GM21825 (cell line): ENCODE results near the gene SYDE2.
"Not testable (repeated sequence)": the region's sequence is repeated elsewhere in the genome, so short reads cannot be mapped to it uniquely, and the experiment has no call there.

ENCODE experiments used
- ATAC-seq: cut with Tn5 transposase; IDR thresholded peaks from one replicate; pipeline ENCODE4 v1.9.1; 2021; ENCODE audit warnings: mild to moderate bottlenecking, moderate library complexity; ENCODE audit not compliant: unreplicated experiment

SYDE2 gene

DNA sequence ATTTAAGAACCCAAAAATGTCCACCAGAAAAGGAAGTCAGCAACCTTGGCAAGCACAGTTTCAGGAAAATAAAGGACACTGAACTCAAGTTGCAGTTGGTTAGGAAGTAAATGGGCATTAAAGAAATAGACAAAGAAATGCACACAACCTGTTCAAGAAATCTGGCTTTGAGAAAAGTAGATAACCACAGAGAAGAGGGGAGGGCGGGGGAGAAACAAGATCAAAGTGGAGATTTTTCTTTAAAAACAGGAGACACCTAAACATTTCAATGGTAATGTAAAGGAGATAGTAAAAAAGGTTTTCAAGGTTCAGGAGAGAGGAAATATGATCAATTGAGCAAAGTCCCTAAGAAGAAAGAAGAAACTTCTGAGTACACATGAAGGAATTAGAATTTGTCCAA lies 29.1 kb downstream of the SYDE2 start:
- no peak for ATAC-seq

DNA sequence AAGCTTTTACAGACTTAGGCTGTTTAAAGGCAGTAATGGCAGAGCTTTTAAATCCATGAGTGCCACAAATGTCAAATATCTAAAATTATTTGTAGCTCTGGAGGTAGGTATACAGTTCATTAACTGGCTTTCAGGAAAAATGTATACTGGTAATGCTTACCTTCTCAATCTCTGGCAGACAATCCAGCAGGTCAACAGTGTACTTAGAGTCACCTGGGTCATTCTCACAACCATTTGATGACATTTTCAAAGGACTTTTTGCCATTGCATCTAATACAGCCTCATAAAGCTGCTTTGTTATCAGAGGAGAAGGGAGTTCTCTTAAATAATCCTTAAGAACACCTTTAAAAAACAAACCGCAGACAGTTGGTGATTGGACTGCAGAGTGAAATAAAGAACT lies 31.9 kb downstream of the SYDE2 start:
- no peak for ATAC-seq

DNA sequence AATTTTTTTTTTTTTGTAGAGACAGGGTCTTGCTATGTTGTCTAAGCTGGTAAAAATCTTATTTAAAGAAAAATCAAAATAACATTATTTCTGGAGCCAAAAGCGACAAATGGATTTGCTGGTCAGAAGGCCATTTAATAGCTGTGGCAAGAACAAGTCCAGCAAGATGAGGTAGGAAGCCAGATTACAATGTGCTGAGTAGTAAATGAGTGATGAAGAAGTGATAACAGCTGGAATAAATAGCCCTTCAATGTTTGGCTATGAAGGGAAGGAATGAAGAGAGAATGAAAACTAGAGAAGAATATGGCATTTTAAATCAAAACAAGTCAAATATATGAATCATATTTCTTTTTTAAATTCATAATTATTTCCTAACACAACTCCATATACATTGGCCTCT lies 34.5 kb downstream of the SYDE2 start:
- no peak for ATAC-seq

DNA sequence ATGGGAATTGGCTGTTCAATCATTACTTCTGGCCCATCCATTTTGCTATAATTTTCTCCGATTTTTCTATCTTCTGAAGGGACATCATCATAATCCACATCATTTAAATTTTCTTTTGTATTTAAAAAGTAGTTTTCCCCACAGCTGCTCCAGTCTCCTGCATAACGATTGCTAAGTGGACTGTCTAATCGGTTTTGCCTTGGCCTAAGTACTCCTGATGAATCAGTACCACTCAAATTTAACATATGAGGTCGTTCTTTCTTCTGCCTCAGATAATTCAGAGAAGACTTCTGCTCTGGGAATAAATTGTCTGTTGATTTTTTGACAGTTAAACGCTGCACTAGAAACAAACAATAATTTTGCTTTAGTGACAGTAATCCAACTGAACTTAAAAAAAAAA lies 41.9 kb downstream of the SYDE2 start:
- ATAC-seq, result no peak

DNA sequence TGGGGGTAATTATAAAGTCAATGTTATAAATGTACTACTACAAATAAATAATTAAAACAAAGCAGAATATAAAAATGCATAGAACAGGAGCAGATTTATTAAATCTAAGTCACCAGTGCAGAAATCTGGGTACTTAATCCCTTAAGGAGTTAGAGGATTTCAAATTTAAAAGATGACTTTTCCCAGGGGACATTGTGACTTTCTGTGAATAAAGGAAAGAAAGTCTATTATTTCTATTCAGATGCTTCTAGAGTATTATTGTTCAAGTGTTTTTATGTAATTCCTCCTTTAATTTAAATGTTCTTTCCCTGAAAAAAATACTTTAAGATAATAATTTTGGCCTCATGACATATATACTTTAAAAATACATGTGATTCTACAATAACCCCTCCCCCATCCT lies 43.4 kb downstream of the SYDE2 start:
- no peak for ATAC-seq

DNA sequence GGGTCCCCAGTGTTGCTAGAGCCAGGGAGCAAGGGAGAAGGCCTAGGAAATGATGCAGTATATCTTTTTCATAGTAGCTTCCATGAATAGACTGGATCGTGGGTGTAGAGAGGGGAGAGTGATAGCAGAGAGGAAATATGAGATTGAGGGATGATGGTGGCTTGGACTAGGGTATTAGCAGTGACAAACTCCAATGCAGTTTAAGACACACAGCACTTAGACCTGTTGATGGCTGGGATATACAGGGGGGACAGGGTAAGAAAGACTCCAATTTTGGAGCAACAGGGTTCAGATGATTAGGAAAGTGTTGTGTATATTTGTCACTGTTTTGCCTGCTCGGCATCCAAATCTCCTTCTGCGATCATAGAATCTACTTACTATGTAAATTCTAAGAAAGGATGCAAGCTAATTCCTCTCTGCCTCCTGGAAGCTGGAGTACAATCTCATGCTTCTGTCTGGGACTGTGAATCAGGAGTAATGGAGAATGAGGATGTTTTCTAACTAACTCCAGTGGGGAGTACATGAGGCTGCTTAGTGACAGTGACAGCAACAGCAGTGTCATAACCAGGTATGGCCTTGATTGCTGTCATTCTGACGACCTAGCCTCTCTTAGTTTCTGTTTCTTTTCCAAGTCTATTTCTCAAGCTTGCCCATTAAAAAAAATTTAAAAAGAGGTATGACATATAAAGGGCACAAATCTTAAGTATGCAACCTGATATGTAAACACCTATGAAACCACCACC lies 47.5 kb downstream of the SYDE2 start:
- no peak for ATAC-seq

DNA sequence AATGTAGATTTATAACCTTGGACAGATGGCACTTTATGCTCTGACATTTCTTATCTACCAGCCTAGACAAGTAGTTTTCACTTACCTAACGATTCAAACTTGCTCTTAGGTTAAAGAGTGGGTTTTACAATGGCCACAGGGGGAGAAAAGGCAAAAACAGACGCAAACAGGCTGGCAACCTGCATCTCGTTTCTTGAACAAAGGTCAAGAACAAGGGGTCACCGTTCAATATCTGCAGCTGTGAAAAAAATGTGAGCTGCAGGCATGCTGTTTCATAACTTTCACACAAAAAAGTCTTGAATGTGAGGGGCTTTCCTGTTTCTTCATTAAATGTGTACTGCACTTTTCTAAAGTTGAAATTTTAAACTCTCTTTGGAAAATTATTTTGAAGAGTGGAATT lies 49.4 kb downstream of the SYDE2 start:
- ATAC-seq, result no peak

DNA sequence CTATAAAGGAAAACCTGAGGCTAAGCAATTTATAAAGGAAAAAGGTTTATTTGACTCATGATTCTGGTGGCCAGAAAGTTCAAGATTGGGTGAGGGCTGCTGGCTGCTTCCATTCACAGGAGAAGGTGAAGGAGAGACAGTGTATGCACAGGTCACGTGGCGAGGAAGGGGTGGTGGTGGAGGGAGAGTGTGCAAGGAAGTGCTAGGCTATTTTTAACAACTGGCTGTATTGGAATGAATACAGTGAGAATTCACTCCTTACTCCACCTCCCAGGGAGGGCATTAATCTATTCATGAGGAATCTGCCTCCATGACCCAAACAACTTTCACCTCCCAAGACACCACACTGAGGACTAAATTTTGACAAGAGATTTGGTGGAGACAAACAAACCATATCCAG lies 51.0 kb downstream of the SYDE2 start:
- ATAC-seq, result no peak

DNA sequence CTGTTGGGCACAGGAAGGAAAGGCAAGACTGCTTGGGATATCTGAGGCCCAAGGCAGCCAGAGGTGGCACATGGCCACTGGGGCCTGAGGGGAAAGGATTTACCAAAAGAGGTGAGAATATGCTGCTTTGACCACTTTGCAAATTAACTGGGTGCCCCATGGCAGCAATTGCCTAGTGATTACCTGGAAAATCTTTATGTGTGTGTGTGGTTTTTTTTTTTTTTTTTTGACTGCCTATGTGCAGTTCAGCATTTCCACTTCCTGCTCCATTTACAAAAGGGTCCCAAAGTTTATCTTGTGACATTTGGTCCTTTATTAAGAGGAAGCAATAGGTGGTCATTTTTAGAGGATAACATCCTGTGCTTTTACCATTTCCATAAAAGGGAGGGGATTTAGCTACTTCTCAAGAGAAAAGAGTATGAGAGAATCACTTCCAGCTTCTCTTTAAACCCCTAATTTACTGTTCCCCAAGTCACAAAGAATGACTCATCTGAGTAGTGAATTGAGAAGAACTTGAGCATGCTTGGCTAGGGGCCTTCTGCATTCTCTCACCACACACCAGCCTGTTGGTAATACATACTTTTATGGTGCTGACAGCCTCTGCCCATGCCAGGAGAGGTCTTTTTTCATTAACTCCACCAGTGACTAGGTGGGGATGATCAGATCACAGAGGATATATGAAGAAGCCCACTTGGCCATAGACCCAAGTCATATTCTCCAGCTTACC lies 52.1 kb downstream of the SYDE2 start:
- peak; percentile 93 for ATAC-seq

DNA sequence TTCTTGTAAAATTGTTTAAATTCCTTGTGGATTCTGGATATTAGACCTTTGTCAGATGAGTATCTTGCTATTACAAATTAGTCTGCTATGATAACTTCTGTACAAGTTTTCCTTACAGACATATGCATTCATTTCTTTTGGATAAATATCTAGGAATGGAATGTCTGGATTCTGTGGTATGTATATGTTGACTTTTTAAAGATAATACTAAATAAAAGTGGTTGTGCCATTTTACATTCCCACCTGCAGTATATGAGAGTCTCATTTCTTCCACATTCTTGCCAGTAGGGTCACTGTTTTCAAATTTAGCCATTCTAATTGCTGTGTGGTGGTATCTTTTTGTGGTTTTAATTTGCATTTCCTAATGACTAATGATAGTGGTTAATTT lies 53.9 kb downstream of the SYDE2 start:
- no peak for ATAC-seq

DNA sequence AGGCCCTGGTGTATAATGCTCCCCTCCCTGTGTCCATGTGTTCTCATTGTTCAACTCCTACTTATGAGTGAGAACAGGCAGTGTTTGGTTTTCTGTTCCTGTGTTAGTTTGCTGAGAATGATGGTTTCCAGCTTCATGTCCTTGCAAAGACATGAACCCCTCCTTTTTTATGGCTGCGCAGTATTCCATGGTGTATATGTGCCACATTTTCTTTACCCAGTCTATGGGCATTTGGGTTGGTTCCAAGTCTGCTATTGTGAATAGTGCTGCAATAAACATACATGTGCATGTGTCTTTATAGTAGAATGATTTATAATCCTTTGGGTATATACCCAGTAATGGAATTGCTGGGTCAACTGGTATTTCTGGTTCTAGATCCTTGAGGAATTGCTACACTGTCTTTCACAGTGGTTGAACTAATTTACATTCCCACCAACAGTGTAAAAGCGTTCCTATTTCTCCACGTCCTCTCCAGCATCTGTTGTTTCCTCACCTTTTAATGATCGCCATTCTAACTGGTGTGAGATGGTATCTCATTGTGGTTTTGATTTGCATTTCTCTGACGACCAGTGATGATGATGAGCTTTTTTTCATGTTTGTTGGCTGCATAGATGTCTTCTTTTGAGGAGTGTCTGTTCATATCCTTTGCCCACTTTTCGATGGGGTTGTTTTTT lies 54.4 kb downstream of the SYDE2 start:
- ATAC-seq, result not testable (repeated sequence)

DNA sequence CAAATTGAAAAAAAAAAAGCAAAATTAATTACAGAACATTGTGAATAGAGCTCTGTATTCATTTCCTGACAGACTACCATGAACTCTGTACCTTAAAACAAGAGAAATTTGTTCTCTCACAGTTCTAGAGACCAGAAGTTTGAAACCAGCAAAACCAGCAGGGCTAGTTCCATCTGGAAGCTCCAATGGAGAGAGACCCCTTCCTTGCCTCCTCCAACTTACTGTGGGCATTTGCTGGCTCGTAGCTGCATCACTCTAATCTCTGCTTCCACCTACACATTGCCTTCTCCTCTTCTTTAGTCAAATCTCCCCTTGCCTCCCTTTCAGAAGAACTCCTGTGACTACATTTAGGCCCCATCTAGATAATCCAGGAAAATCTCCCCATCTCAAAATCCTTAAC lies 56.5 kb downstream of the SYDE2 start:
- ATAC-seq, result no peak

DNA sequence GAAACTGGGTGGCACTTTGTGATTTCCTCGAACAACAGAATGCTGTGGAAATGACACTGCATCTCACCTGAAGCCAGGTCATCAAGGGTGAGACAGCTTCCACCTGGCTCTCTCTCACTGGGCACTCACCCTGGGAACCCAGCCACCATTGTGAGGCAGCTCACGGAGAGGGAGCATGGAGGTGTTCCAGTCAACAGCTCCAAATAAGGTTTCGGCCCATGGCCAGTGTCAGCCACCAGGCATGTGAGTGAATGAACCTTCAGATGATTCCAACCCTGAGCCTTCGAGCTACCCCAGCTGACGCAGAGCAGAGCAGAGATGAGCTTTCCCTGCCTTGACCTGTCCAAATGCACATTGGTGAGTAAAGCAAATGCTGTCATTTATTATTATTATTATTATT lies 58.1 kb downstream of the SYDE2 start:
- no peak for ATAC-seq

DNA sequence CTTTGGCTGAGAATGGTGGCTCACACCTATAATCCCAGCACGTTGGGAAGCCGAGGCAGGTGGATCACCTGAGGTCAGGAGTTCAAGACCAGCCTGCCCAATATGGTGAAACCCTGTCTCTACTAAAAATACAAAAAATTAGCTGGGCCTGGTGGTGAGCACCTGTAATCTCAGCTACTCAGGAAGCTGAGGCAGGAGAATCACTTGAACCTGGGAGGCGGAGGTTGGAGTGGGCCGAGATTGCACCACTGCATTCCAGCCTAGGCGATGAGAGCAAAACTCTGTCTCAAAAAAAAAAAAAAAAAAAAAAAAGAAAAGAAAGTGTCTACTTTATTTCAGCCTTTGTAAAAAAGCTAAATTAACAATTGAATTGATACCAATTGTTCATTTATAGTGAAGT lies 62.4 kb downstream of the SYDE2 start:
- not testable (repeated sequence) for ATAC-seq

DNA sequence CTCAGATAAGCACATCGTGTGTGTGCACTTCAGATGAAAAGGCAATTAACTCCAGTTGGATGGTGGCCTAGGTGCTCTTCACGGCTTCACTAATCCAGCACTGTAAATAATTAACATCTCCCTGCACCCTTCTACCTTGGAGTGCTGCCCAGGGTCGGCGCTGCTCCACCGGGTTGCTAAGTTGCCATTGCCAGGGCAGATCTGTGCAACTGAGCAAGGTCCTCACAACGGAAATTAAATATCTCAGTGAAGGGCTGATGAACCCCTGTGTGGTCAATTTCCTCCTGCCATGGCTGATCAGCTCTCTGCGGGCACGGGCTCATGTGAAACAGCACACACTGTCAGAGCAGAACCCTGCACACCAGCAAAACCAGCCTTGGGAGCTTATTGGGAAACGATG lies 63.2 kb downstream of the SYDE2 start:
- ATAC-seq, result no peak

DNA sequence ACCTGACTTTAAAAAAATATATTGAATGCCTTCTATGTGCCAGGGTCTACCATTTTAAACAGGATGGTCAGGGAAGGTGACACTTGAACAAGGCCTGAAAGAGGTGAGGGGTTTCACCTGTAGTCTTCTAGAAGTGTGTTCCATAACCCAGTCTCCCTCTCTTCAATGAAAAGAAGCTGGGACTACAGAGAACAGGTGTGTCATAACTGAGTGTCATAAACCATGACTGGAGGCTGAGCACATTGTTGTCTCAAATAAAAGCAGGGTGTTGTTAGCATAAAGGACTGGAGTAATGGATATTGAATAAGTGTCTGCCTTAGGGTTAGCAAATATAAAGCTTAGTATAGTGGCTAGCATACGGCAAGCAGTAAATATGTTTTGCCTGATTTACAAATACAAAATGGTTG lies 65.4 kb downstream of the SYDE2 start:
- ATAC-seq, result no peak

DNA sequence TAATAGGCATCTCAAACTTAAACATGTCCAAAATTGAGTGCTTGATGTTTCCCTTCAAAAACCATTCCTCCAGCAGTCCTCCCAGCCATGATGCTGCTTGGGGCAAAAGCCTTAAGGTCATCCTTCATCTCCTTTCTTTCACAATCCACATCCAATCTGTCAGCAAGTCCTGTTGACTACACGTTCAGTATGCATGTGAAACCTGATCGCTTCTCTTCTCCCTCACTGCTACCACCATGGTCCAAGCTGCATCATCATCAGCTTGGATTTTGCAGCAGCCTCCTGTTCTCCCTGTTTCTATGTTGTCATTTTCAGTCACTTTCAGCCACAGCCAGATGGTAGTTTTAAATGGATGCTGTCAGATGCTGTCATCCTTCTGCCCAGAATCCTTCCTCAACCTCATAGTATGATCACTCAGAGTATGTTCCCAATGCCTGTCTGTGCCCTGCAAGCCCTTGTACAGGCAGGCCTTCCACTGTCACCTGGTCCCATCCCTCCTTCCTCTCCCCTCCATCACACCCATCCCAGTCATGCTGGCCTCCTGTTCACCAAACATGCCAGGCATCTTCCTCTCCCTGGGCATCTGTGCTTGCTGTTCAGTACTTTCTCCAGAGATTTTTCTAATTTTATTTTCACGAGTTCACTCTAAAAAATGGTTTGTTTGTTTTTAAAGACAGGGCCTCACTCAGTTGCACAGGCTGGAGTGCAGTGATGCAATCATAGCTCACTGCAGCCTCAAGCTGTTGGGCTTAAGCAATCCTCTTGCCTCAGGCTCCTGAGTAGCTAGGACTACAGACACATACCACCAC lies 66.0 kb downstream of the SYDE2 start:
- no peak for ATAC-seq

DNA sequence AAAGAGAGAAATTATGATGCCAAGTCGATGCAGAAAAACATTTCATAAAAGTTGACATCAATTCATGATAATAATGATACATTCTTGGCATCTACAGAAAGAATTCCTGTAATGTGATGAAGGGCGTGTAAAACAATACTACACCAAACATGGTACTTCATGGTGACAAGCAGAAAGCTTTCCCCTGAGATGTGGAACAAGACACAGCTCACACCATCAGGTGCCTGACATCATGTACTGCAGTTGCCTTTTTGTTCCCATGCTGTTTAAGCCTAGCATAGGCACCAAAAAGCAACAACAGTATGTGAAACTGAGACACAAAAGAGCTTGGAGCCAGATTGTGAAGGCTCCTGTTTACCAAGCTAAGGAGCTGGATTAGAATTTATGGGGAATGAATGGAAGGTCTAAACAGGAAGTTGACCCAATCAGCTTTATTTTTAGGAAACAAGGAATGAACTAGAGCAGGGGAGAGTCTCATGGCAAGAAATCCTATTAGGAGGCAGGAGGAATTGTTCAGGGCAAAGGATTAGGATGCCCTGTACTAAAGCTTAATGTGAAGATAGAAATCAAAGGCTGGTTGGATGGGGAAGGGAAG lies 67.2 kb downstream of the SYDE2 start:
- no peak for ATAC-seq

DNA sequence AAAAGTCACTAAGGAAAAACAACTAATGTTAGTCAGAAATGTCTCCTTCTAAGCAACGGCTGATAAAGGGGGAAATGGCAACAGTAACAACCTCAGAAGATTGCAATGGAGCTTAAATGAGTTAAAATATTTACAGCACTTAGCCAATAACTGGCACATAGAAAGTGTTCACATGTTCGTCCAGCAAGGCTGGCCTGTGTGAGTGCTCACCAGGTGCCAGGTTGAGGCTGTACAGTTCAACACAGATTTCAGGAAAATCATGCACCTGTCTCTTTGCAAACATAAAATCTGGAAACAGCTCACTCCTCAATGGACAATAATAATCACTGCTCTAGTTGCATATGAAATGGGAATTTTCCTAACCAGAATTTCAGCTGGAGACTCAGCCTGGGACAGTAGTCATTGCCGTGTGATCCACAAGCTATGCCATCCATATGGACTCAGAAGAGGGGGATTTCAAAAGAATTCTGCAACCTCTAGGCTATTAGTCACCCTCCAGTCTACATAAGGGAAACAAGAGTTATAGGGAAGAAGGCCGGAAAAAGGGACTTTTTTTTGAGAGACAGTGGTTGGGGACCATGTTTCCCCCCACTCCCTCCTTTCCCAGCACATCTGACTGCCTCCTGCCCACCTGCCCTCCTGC lies 68.6 kb downstream of the SYDE2 start:
- no peak for ATAC-seq

DNA sequence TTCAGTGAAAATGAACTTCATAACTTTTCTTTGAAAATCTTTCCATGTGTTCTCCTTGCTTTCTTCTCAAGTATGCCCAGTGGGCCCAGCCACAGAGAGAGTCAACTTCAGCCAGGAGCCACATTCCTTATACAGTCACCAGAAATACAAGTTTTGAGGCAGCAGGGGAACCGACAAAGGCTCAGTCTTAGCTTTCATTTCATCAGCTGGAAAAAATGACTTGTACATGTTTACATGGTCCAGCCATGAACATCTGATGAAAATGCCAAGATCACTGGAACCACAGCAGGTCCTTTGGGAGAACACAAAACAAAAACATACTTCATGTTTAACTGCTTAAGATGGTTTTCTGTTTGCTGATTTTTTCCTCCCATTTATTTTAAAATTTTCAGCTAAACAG lies 72.5 kb downstream of the SYDE2 start:
- ATAC-seq, result no peak
